HG03097 (cell line): ENCODE data around the gene RBM15B.
"Not testable (repeated sequence)": the region's sequence is repeated elsewhere in the genome, so short reads cannot be mapped to it uniquely, and the experiment has no call there.

Experiments used
- ATAC-seq: cut with Tn5 transposase; IDR thresholded peaks from one replicate; pipeline ENCODE4 v1.9.1; 2021; ENCODE audit not compliant: unreplicated experiment, low FRiP score

The RBM15B gene

DNA sequence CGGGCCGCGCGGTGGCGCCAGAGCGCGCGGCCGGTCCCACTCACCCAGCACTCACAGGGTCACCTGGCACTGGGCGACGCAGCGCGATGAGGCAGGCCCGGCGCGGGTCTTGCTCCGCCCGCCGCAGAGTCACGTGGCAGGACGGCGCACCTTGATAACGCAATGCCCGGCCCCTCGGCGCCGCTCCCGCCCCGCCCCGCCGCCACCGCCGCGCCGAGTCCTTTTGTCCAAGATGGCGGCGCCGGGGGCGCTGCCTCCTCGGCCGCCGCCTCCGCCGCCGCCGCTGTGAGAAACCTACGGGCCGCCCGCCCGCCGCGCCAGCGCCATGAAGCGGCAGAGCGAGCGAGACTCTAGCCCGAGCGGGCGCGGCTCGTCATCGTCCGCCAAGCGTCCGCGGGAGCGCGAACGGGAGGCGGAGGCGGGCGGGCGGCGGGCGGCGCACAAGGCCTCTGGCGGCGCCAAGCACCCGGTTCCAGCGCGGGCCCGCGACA lies at the start of gene RBM15B:
Gene RBM15B (plus strand): TSS at position 211 of the 491 bp plus-strand sequence. CDS start 115 bp downstream, at position 326.
- peak; percentile 89 for ATAC-seq

GRCh38 chr3:51343918-51344687 lies 47.0 kb upstream of the RBM15B start:
- ATAC-seq: no peak

DNA sequence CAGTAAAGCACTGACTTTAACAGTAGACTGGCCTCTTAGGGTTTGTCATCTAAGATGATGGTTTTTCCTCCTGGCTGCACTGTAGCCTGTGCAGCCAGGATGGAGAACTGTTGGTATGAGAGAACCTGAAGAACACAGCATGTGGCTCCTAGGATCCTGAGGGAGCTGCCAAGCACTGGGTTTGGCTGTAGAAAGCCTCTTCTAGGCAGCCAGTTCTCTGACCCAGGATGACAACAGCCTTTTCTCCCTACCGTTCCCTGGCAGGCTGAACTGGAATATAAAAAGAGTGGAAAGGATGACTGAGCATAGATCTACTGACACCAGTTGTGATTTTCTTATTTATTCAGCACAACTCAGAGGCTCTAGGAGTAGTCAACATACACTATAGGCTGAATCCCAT lies 40.3 kb upstream of the RBM15B start:
- no peak for ATAC-seq

- ATAC-seq: no peak
These were observed 38.0 kb upstream of the RBM15B start for GRCh38 chr3:51353131-51353530.

DNA sequence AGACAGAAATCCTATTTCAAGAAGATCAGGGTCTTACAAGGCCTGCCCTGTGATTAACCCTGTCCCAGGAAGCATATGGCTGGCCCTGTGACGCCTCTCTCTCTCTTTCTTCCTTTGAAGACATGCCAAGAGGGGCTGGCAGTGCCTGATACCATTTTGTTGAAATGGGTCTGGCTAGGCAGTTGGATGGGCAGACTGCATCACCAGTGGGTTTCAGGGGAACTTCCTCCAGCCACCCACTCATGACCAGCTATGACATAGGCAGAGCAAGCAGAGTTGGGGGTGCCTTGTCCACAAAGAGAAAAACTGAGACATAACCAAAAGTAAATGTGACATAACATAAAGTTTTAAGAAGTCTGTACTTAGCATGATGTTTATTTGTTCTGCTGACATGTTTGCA lies 37.4 kb upstream of the RBM15B start:
- ATAC-seq: no peak

GRCh38 chr3:51354172-51354571 lies 36.9 kb upstream of the RBM15B start:
- ATAC-seq: no peak

DNA sequence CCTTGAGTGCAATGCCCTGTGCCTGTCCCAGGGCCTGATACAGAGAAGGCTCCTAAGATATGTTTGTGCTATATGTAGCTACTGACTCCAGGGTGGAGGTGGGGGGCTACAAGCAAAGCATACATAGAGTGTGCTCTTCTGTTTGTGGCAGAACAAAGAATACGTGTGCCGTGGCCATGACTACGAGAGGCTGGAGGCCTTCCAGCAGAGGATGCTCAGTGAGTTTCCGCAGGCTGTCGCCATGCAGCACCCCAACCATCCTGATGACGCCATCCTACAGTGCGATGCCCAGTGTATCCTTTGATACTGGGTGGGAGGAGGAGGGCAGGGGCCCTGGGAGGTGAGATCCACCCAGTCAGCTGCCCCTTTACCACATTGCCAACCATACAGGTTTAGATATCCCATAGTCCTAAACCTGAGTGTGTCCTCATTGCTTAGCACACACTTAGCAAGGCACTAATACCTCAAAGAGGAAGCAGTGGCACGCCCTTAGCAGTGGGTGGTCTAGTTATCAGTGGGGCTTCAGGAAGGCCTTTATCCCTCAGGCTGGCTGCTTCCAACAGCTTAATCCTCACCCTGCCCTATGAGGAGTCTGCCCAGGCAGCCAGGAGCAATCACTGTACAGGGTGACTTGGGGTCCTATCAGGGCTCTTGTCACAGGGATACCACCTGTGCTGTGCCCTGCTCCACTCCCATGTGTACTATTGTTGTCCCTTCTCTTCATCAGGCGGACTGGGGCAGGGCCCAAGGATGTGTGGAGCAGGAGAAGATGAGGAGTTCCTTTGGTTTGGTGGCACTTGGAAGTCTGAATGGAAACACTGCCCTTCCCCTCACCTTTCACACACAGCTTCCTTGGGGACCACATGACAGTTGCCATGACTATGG lies 36.1 kb upstream of the RBM15B start:
- no peak for ATAC-seq

- ATAC-seq: no peak
These were observed 35.0 kb upstream of the RBM15B start for GRCh38 chr3:51355891-51356578.

- ATAC-seq: no peak
These were observed 33.2 kb upstream of the RBM15B start for GRCh38 chr3:51357856-51358255.

DNA sequence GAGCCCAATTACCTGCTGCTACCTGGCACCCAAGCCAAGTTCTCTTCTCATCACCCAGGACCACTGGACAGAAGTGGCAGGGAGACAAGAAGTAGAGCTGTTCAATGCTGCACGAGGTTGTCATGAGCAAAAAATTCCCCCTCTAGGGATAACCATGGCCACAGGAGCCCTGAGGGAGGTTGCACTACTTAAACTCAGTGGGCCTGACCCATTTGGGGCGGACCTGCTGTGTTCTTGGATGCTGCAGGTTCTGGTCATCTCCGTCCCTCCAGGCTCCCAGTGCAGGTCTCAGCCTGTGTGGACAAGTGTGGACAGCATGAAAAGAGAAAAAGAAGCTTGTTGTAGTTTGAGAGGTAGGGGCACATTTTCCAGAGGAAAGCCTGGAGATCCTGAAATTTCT lies 32.1 kb upstream of the RBM15B start:
- ATAC-seq: no peak

GRCh38 chr3:51360806-51361205 lies 30.3 kb upstream of the RBM15B start:
- ATAC-seq: no peak

GRCh38 chr3:51361746-51362145 lies 29.3 kb upstream of the RBM15B start:
- ATAC-seq: no peak

- no peak for ATAC-seq
These were observed 28.6 kb upstream of the RBM15B start for GRCh38 chr3:51362476-51362875.

GRCh38 chr3:51368276-51368675 lies 22.8 kb upstream of the RBM15B start:
- not testable (repeated sequence) for ATAC-seq

- ATAC-seq: no peak
These were observed 19.0 kb upstream of the RBM15B start for GRCh38 chr3:51371943-51372557.

DNA sequence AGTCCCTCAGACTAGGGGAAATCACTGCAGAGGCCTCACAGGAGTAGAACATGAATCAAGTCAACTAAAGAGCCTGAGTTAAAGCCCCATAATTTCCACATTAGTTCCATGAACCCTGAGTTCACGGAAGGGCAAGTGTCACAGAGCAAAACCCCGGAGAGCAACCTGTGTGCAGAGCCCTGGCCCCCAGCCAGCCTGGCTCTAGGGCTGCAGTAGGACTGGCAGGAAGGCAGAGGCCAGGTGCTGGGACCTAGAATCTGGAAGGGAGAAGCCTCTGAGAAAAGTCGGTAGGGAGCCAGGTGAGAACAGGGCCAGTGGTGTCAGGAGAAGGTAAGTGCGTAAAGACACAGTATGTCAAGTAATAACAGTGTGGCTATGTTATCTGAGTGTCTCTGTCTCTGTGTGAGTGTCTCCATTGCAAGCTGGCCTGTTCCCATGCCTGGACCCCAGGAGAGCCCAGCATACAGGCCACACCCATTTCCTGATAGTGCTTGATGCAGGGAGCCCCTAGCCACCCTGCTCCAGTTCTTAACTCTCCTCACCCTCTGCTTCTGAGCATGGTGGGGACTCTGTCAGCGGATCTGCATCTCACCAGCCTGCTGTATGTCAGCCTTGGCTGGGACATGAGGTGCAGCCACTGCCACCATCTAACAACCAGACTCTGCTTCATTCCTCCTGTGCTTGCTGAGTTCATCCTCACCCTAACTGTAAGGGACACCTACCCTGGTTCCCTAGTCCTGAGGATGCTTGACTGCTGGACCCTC lies 17.2 kb upstream of the RBM15B start:
- no peak for ATAC-seq

DNA sequence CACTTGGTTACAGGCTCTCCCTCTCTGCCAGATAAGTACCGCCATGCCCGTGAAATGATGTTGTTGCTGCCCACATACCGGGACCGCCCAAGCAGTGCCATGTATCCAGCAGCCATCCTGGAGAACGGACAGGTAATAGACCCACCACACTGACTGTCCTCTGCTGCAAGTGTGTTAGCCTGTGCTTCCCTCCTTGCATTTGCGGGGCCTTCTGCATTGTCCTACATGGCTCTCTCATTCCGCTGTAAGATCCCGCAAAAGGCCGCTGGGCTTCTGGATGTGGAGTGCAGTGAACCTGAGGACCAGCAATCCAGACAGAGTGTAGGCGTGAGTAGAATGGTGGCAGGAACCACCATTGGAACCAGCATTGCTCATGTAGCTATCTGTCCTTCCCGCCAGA lies 16.6 kb upstream of the RBM15B start:
- ATAC-seq: no peak

DNA sequence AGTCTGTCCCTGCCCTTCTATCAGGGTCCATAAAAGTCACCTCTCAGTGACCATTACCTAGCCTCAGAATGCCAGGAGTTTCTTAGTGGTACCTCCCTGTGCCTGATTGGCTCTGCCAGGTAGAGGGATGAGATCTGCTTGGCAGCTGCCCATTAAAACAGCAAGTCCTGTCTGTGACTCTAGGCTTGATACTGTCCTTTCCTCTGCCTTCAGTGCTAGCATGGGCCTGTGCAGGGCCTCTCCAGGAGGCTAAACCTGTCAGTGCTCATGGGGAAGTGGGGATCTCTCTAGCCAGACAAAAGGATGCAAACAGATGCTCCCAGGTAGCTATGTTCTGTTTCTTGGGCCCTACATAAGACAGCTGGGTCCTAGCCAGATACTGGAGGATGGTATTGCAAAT lies 15.9 kb upstream of the RBM15B start:
- no peak for ATAC-seq

DNA sequence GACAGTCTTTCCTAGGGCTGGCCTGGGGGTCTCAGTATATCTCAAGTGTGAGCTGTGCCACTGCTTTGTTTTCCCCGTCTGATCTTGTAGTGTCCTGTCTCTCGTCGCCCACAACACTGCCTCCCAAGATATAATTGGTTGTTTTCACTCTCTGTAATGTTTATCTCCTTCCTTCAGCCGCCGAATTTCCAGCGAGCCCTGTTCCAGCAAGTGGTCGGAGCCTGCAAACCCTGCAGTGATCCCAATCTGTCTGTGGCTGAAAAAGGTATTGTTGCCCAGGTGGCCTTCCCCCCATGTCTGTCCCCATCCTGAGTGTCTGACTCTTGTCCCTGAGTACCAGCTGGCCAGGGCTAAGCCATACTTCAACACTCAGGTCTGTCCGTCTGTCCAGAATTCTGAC lies 15.5 kb upstream of the RBM15B start:
- ATAC-seq: no peak

GRCh38 chr3:51378065-51378464 lies 13.0 kb upstream of the RBM15B start:
- ATAC-seq: no peak
